GM23338 (cell line): Measurements from ENCODE around the gene FANK1.
"Not testable (repeated sequence)": the region's sequence is repeated elsewhere in the genome, so short reads cannot be mapped to it uniquely, and the experiment has no call there.

Source experiments
- EZH2 ChIP-seq: fragments of 200-600 bp; sonication (generic); IDR thresholded peaks from one replicate; pipeline ENCODE4 v1.8.0; 2017; ENCODE audit warnings: antibody characterized with exemption, mild to moderate bottlenecking, low read depth; ENCODE audit not compliant: unreplicated experiment
- EZH2phosphoT487 ChIP-seq: fragments of 200-600 bp; sonication (generic); IDR thresholded peaks from one replicate; pipeline ENCODE4 v1.8.1; 2018; ENCODE audit warnings: antibody characterized with exemption; ENCODE audit not compliant: unreplicated experiment
- POLR2AphosphoS5 ChIP-seq: IDR thresholded peaks from 2 replicates; pipeline ENCODE4 v1.6.1; 2016; ENCODE audit warnings: antibody characterized with exemption, low read depth
- TF ChIP-seq, protein P1 (sequence below), 2 experiments: fragments of 200-600 bp in 1 of 2; sonication (generic) in 1 of 2; conservative IDR thresholded peaks; 2 replicates each; pipeline versions ENCODE4 v1.5.1 to v1.6.1; 2016 to 2017; ENCODE audit warnings: antibody characterized with exemption in 2 of 2, low read depth in 2 of 2, mild to moderate bottlenecking in 2 of 2, moderate library complexity in 1 of 2
- TF ChIP-seq, protein P2 (sequence below): fragments of 250-450 bp; sonication (Bioruptor Pico); IDR thresholded peaks from 2 replicates; pipeline ENCODE4 v1.5.0; 2020; ENCODE audit warnings: mild to moderate bottlenecking, moderate library complexity

GRCh38 chr10:125903135-125903640, 6.8 kb downstream of the FANK1 start:
- TF ChIP-seq, protein P1, sequence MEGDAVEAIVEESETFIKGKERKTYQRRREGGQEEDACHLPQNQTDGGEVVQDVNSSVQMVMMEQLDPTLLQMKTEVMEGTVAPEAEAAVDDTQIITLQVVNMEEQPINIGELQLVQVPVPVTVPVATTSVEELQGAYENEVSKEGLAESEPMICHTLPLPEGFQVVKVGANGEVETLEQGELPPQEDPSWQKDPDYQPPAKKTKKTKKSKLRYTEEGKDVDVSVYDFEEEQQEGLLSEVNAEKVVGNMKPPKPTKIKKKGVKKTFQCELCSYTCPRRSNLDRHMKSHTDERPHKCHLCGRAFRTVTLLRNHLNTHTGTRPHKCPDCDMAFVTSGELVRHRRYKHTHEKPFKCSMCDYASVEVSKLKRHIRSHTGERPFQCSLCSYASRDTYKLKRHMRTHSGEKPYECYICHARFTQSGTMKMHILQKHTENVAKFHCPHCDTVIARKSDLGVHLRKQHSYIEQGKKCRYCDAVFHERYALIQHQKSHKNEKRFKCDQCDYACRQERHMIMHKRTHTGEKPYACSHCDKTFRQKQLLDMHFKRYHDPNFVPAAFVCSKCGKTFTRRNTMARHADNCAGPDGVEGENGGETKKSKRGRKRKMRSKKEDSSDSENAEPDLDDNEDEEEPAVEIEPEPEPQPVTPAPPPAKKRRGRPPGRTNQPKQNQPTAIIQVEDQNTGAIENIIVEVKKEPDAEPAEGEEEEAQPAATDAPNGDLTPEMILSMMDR (conservative IDR thresholded peaks at IDR 0.05; ENCODE audit: low read depth in 2 of 2), result not testable (repeated sequence)
- TF ChIP-seq POLR2AphosphoS5, EZH2phosphoT487, EZH2: not testable (repeated sequence)
- TF ChIP-seq, protein P2, sequence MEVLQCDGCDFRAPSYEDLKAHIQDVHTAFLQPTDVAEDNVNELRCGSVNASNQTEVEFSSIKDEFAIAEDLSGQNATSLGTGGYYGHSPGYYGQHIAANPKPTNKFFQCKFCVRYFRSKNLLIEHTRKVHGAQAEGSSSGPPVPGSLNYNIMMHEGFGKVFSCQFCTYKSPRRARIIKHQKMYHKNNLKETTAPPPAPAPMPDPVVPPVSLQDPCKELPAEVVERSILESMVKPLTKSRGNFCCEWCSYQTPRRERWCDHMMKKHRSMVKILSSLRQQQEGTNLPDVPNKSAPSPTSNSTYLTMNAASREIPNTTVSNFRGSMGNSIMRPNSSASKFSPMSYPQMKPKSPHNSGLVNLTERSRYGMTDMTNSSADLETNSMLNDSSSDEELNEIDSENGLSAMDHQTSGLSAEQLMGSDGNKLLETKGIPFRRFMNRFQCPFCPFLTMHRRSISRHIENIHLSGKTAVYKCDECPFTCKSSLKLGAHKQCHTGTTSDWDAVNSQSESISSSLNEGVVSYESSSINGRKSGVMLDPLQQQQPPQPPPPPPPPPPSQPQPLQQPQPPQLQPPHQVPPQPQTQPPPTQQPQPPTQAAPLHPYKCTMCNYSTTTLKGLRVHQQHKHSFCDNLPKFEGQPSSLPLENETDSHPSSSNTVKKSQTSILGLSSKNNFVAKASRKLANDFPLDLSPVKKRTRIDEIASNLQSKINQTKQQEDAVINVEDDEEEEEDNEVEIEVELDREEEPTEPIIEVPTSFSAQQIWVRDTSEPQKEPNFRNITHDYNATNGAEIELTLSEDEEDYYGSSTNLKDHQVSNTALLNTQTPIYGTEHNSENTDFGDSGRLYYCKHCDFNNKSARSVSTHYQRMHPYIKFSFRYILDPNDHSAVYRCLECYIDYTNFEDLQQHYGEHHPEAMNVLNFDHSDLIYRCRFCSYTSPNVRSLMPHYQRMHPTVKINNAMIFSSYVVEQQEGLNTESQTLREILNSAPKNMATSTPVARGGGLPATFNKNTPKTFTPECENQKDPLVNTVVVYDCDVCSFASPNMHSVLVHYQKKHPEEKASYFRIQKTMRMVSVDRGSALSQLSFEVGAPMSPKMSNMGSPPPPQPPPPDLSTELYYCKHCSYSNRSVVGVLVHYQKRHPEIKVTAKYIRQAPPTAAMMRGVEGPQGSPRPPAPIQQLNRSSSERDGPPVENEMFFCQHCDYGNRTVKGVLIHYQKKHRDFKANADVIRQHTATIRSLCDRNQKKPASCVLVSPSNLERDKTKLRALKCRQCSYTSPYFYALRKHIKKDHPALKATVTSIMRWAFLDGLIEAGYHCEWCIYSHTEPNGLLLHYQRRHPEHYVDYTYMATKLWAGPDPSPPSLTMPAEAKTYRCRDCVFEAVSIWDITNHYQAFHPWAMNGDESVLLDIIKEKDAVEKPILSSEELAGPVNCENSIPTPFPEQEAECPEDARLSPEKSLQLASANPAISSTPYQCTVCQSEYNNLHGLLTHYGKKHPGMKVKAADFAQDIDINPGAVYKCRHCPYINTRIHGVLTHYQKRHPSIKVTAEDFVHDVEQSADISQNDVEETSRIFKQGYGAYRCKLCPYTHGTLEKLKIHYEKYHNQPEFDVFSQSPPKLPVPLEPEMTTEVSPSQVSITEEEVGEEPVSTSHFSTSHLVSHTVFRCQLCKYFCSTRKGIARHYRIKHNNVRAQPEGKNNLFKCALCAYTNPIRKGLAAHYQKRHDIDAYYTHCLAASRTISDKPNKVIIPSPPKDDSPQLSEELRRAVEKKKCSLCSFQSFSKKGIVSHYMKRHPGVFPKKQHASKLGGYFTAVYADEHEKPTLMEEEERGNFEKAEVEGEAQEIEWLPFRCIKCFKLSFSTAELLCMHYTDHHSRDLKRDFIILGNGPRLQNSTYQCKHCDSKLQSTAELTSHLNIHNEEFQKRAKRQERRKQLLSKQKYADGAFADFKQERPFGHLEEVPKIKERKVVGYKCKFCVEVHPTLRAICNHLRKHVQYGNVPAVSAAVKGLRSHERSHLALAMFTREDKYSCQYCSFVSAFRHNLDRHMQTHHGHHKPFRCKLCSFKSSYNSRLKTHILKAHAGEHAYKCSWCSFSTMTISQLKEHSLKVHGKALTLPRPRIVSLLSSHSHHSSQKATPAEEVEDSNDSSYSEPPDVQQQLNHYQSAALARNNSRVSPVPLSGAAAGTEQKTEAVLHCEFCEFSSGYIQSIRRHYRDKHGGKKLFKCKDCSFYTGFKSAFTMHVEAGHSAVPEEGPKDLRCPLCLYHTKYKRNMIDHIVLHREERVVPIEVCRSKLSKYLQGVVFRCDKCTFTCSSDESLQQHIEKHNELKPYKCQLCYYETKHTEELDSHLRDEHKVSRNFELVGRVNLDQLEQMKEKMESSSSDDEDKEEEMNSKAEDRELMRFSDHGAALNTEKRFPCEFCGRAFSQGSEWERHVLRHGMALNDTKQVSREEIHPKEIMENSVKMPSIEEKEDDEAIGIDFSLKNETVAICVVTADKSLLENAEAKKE (CRISPR knock-in tag), result not testable (repeated sequence)
